ENCODE measurements around the gene WDR75.

The WDR75 gene

GRCh38 chr2:189521699-189522434 is 80.6 kb downstream of the WDR75 start:
- peak overlapping the region in 2 of 21 experiments; percentile 17 to 28 for H3K27ac ChIP-seq
- no peak overlapping the region for H3K4me3 ChIP-seq

DNA sequence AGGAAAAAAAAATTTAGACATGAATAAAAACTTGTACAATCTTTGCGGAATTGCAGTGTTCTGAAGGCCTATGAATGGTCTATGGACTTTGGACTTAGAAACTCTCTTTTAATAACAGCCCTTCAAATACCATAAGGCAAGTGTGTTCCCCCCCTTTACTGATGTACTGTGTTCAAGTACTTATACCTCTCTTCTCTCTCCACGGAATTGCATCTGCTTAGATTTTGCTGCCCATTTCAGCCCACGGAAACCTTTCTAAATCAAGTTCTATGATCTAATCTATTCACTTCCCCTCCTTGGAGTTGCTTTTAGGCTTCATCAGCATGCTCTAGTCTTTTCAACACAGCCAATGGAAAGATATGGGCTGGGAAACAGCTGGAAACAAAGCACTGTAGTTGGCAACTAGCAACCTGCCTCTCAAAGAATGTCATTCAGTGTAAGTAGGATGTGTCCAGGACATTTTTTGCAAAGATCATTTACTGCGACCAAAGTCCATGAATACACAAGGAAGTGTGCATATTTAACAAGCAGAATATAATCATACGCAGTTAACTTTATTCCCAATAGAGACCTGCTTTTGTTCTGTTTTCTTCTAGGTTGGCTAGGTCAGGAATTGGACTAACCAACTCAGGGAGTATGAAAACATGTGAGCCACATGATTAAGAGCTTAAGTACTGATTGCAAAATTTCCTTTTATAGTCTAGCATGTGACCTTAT is 81.3 kb downstream of the WDR75 start:
- H3K27ac ChIP-seq = peak overlapping the region in 7 of 21 experiments; percentile 5 to 38 (median 28)
- H3K4me3 ChIP-seq = no peak overlapping the region

DNA sequence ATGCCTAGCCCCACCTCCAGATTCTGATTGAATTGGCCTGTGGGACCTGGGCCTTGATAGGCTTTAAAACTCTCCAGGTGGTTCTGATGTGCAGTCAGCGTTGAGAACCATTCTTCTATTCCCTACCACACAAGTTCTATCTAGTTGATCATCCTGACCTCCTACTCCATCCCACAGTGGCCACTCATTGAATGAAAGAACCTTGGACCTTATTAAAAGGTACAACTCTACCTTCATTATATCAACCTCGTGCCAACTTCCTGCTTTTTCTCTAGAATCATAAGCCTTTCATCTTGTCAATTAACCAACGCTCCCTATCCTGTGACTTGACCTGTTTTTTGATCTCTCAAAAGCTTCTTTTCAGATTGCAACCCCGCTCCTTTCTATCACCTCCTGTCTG is 83.5 kb downstream of the WDR75 start:
- H3K4me3 ChIP-seq = no peak overlapping the region
- H3K27ac ChIP-seq = no peak overlapping the region

All from skin epidermis (tissue), 12 donors.